Neural crest cell (in vitro differentiated cells): Measurements from ENCODE around the gene CDKAL1. TPM values are rescaled to one million over a fixed set of nuclear protein-coding genes. Genes with fewer than 3 reads are reported as not detected.
A peak's percentile ranks its signal among the peaks of the same experiment; 100 is the strongest.
"Not testable (repeated sequence)": the region's sequence is repeated elsewhere in the genome, so short reads cannot be mapped to it uniquely, and the experiment has no call there.

Experiments used
- DNase-seq: peaks from one replicate; pipeline ENCODE4 v3.0.0; 2021; ENCODE audit warnings: low read depth, mixed read lengths, low spot score
- H3K27ac Mint-ChIP-seq: one replicate; pipeline ENCODE4 v1.8.0; 2021; ENCODE audit warnings: mild to moderate bottlenecking, mixed read lengths; ENCODE audit not compliant: unreplicated experiment
- H3K27me3 Mint-ChIP-seq: 2 replicates; pipeline ENCODE4 v1.8.0; 2021; ENCODE audit warnings: low read depth, mild to moderate bottlenecking, mixed read lengths
- H3K36me3 Mint-ChIP-seq: 2 replicates; pipeline ENCODE4 v1.8.0; 2021; ENCODE audit warnings: low read depth, mild to moderate bottlenecking, mixed read lengths
- H3K4me1 Mint-ChIP-seq: 2 replicates; pipeline ENCODE4 v1.8.0; 2021; ENCODE audit warnings: mixed read lengths
- H3K4me3 Mint-ChIP-seq: one replicate; pipeline ENCODE4 v1.8.0; 2021; ENCODE audit warnings: mild to moderate bottlenecking, mixed read lengths
- H3K9me3 Mint-ChIP-seq: 2 replicates; pipeline ENCODE4 v1.8.0; 2021; ENCODE audit warnings: mixed read lengths
- CTCF ChIP-seq: fragments of 200-600 bp; sonication (generic); conservative IDR thresholded peaks from 2 replicates; pipeline ENCODE4 v1.5.0; 2021; ENCODE audit warnings: antibody characterized with exemption, mild to moderate bottlenecking
- total RNA-seq: library from RNA; stranded (reverse); gene quantifications from 2 replicates; pipeline ENCODE4 v1.2.1, GENCODE V29; 2021

CDKAL1 gene
- total RNA-seq, 1 donor from 2014 or later = 25.4 TPM

GRCh38 chr6:20581070-20581469 lies 46.8 kb downstream of the CDKAL1 start:
- Mint-ChIP-seq H3K4me1 (peaks cover 5% of the 10 kb centered on the region), H3K27me3 (no peaks in the 10 kb centered on the region), H3K9me3 (no peaks in the 10 kb centered on the region), H3K36me3 (peaks cover 2% of the 10 kb centered on the region), H3K27ac (no peak overlapping the region), H3K4me3 (no peak overlapping the region)
- TF ChIP-seq CTCF = no peak
- no peak for DNase-seq

GRCh38 chr6:20582586-20583443 lies 48.6 kb downstream of the CDKAL1 start:
- no peaks in the 10 kb centered on the region for H3K9me3 Mint-ChIP-seq
- H3K4me3 Mint-ChIP-seq = no peak overlapping the region
- no peak overlapping the region for H3K27ac Mint-ChIP-seq
- H3K27me3 Mint-ChIP-seq = no peaks in the 10 kb centered on the region
- H3K4me1 Mint-ChIP-seq = peaks cover 5% of the 10 kb centered on the region
- H3K36me3 Mint-ChIP-seq = peaks cover 2% of the 10 kb centered on the region
- DNase-seq = no peak
- no peak for TF ChIP-seq CTCF

- peaks cover 2% of the 10 kb centered on the region for H3K36me3 Mint-ChIP-seq
- TF ChIP-seq CTCF = no peak
- no peak overlapping the region for H3K4me3 Mint-ChIP-seq
- H3K27me3 Mint-ChIP-seq = no peaks in the 10 kb centered on the region
- no peak overlapping the region for H3K27ac Mint-ChIP-seq
- DNase-seq = no peak
- H3K4me1 Mint-ChIP-seq = peaks cover 5% of the 10 kb centered on the region
- no peaks in the 10 kb centered on the region for H3K9me3 Mint-ChIP-seq
These were observed 49.2 kb downstream of the CDKAL1 start for GRCh38 chr6:20583444-20583800.

GRCh38 chr6:20584100-20584731 lies 50.0 kb downstream of the CDKAL1 start:
- peaks cover 5% of the 10 kb centered on the region for H3K4me1 Mint-ChIP-seq
- TF ChIP-seq CTCF = no peak
- no peak overlapping the region for H3K4me3 Mint-ChIP-seq
- no peaks in the 10 kb centered on the region for H3K27me3 Mint-ChIP-seq
- no peak for DNase-seq
- peak overlapping the region; percentile 85 for H3K27ac Mint-ChIP-seq
- peaks cover 2% of the 10 kb centered on the region for H3K36me3 Mint-ChIP-seq
- H3K9me3 Mint-ChIP-seq = no peaks in the 10 kb centered on the region

- Mint-ChIP-seq H3K4me1 (no peaks in the 10 kb centered on the region), H3K9me3 (peaks cover 4% of the 10 kb centered on the region), H3K27ac (no peak overlapping the region), H3K4me3 (no peak overlapping the region), H3K27me3 (no peaks in the 10 kb centered on the region), H3K36me3 (peaks cover 33% of the 10 kb centered on the region)
- DNase-seq = no peak
- TF ChIP-seq CTCF = no peak
These were observed 55.0 kb downstream of the CDKAL1 start for GRCh38 chr6:20589266-20589665.

- not testable (repeated sequence) for H3K9me3 Mint-ChIP-seq, DNase-seq, H3K27me3 Mint-ChIP-seq, H3K4me1 Mint-ChIP-seq, H3K27ac Mint-ChIP-seq, H3K4me3 Mint-ChIP-seq
- H3K36me3 Mint-ChIP-seq = peaks cover 41% of the 10 kb centered on the region
These were observed 56.2 kb downstream of the CDKAL1 start for GRCh38 chr6:20590476-20590875.

GRCh38 chr6:20594299-20594853 lies 60.1 kb downstream of the CDKAL1 start:
- H3K27ac Mint-ChIP-seq, H3K4me3 Mint-ChIP-seq, DNase-seq, H3K9me3 Mint-ChIP-seq, H3K4me1 Mint-ChIP-seq, H3K27me3 Mint-ChIP-seq: not testable (repeated sequence)
- H3K36me3 Mint-ChIP-seq = peaks cover 45% of the 10 kb centered on the region
